K562 (cell line): ENCODE data around the gene NSG2. TPM values are rescaled to one million over a fixed set of nuclear protein-coding genes. Genes with fewer than 3 reads are reported as not detected.

Source experiments
- ATAC-seq: fragments of 200-7000 bp; cut with Tn5 transposase; 3 replicates; pipeline ENCODE4 v1.9.1; 2020; ENCODE audit warnings: moderate library complexity
- BruUV-seq: library from RNA; stranded (reverse); fragments of 400-500 nt; replicated peaks from 2 replicates; lab custom pipeline; 2021; lab: Mats Ljungman, UMichigan
- CTCF ChIA-PET: fragments of 300-600 bp; formaldehyde crosslinking; extraction: SDS; loops from one replicate; lab custom pipeline; 2021; ENCODE audit warnings: low intra/inter-chr PET ratio; lab: Yijun Ruan, JAX
- POLR2A ChIA-PET: fragments of 300-600, 350-650 bp; sonication (Branson Sonifier 250); formaldehyde crosslinking; extraction: SDS; loops from one replicate; lab custom pipeline; 2021; ENCODE audit warnings: antibody characterized with exemption, inconsistent platforms; lab: Yijun Ruan, JAX
- DNase-seq, 4 experiments: peaks; one replicate each; pipeline versions ENCODE4 v3.0.0 to v3.0.0-alpha.2; 2011 to 2018; ENCODE audit warnings: low spot score in 3 of 4, mixed read lengths in 3 of 4; ENCODE audit errors: extremely low read depth in 1 of 4
- FAIRE-seq: peaks from 2 replicates; lab custom pipeline; 2011; peaks lifted over from hg19 to GRCh38; lab: Jason Lieb, UNC
- H2AFZ ChIP-seq: 2 replicates; pipeline ENCODE4 v1.6.0; 2011; ENCODE audit warnings: low read depth, low read length, control low read depth, inconsistent platforms
- H3K27ac ChIP-seq: fragments of 200-600 bp; 3 replicates; pipeline ENCODE4 v1.8.0; 2011; ENCODE audit warnings: low read depth, mild to moderate bottlenecking, control low read depth, inconsistent platforms, low read length, moderate library complexity, mixed read lengths; ENCODE audit errors: extremely low read depth
- H3K27me3 ChIP-seq, 2 experiments: fragments of 300-600 bp in 1 of 2; 2 replicates in 1 of 2; 3 replicates in 1 of 2; pipeline versions ENCODE4 v1.6.0 to v1.8.0; 2011; ENCODE audit warnings: inconsistent platforms in 2 of 2, low read length in 2 of 2, mild to moderate bottlenecking in 1 of 2, mixed read lengths in 1 of 2, moderate library complexity in 1 of 2; ENCODE audit not compliant: control insufficient read depth in 2 of 2, insufficient read depth in 2 of 2
- H3K36me3 ChIP-seq: fragments of 300-600 bp; 3 replicates; pipeline ENCODE4 v1.8.0; 2011; ENCODE audit warnings: mild to moderate bottlenecking, low read length, inconsistent platforms; ENCODE audit not compliant: control insufficient read depth, insufficient read depth
- H3K4me1 ChIP-seq, 2 experiments: fragments of 200-600 bp in 1 of 2; replicated peaks in 1 of 2; 2 replicates in 1 of 2; 3 replicates in 1 of 2; pipeline versions ENCODE4 v1.5.1 to v1.8.0; 2011; ENCODE audit warnings: inconsistent platforms in 2 of 2, low read length in 2 of 2, mild to moderate bottlenecking in 1 of 2, mixed read lengths in 1 of 2, moderate library complexity in 1 of 2; ENCODE audit not compliant: control insufficient read depth in 2 of 2, insufficient read depth in 2 of 2
- H3K4me2 ChIP-seq: 2 replicates; pipeline ENCODE4 v1.6.1; 2011; ENCODE audit warnings: low read length, control low read depth, inconsistent platforms, mixed read lengths; ENCODE audit not compliant: insufficient read depth
- H3K4me3 ChIP-seq: fragments of 200-600 bp; sonication (generic), shearing (Covaris generic); 2 replicates; pipeline ENCODE4 v1.5.1; 2016; ENCODE audit warnings: control low read depth, inconsistent platforms
- H3K79me2 ChIP-seq: fragments of 200-600 bp; 3 replicates; pipeline ENCODE4 v1.8.0; 2011; ENCODE audit warnings: low read length, inconsistent platforms; ENCODE audit not compliant: control insufficient read depth, insufficient read depth
- H3K9ac ChIP-seq, 2 experiments: 2 replicates each; pipeline versions ENCODE4 v1.6.0 to v1.6.1; 2011; ENCODE audit warnings: low read depth in 2 of 2, low read length in 2 of 2, control low read depth in 1 of 2, inconsistent platforms in 1 of 2, mild to moderate bottlenecking in 1 of 2, mixed read lengths in 1 of 2; ENCODE audit not compliant: insufficient read depth in 1 of 2
- H3K9me1 ChIP-seq: one replicate; pipeline ENCODE4 v1.6.0; 2011; ENCODE audit warnings: inconsistent platforms, mild to moderate bottlenecking, low read length, moderate library complexity; ENCODE audit not compliant: control insufficient read depth, insufficient read depth
- H3K9me3 ChIP-seq: replicated peaks from 2 replicates; pipeline ENCODE4 v1.5.1; 2011; ENCODE audit warnings: low read depth, low read length, inconsistent platforms; ENCODE audit not compliant: control insufficient read depth, insufficient read depth
- H4K20me1 ChIP-seq: replicated peaks from 2 replicates; pipeline ENCODE4 v1.6.1; 2011; ENCODE audit warnings: low read length, inconsistent platforms, mixed read lengths; ENCODE audit not compliant: control insufficient read depth, insufficient read depth
- MAFG ChIP-seq: fragments of 450-650 bp; conservative IDR thresholded peaks from 2 replicates; pipeline ENCODE4 v1.6.1; 2016; ENCODE audit warnings: missing genetic modification characterization, missing compliant biosample characterization
- MEIS2 ChIP-seq: fragments of 450-650 bp; IDR thresholded peaks from 2 replicates; pipeline ENCODE4 v1.6.1; 2014; ENCODE audit warnings: mild to moderate bottlenecking; ENCODE audit not compliant: partially characterized antibody
- ZNF175 ChIP-seq: fragments of 200-800 bp; sonication (Bioruptor generic); IDR thresholded peaks from 2 replicates; pipeline ENCODE4 v1.6.1; 2016; ENCODE audit warnings: low read depth, mild to moderate bottlenecking, missing genetic modification characterization, missing compliant biosample characterization
- ZNF75A ChIP-seq: fragments of 450-650 bp; formaldehyde crosslinking; IDR thresholded peaks from 2 replicates; pipeline ENCODE4 v1.4.0; 2020; ENCODE audit warnings: mild to moderate bottlenecking
- WGBS: fragments of 100-300 bp; shearing (Covaris generic); methylation state at CpG from one replicate; pipeline ENCODE4 v1.1.6; 2016; ENCODE audit warnings: low coverage, mixed read lengths; ENCODE audit not compliant: insufficient coverage; ENCODE audit errors: missing lambda C conversion rate; 5-methylcytosine and 5-hydroxymethylcytosine counted together
- in situ Hi-C: fragments of 300-500 bp; cut with MboI; formaldehyde crosslinking; loops from 4 replicates; pipeline ENCODE4 v1.15.0; 2018; ENCODE audit warnings: inconsistent platforms, mixed read lengths
- intact Hi-C: fragments of 100-400 bp; cut with micrococcal nuclease; formaldehyde crosslinking; loops from 2 replicates; pipeline ENCODE4 v1.14.2; 2022
- polyA plus RNA-seq, 8 experiments: library from polyadenylated mRNA; depleted of rRNA in 4 of 8; stranded (reverse) in 5 of 8; unstranded in 3 of 8; fragments of >200 nt; fragmentation: Nextera tagmentation in 2 of 8; fragmentation: Illumina TruSeq in 1 of 8; extraction: Ambion mirVana in 2 of 8; extraction: Trizol in 1 of 8; gene quantifications; 2 replicates each; pipeline versions ENCODE4 v1.2.1 to v1.2.3, GENCODE V29; 2011 to 2014; ENCODE audit warnings: inconsistent platforms in 1 of 8, missing spikeins in 1 of 8
- total RNA-seq, 7 experiments: library from RNA; depleted of rRNA in 6 of 7; stranded (reverse); fragments of >200 nt in 6 of 7; fragmentation: Illumina TruSeq in 2 of 7; extraction: Trizol in 2 of 7; gene quantifications; 2 replicates each; pipeline versions ENCODE4 v1.2.1 to v1.2.3, GENCODE V29; 2011 to 2021; ENCODE audit warnings: low replicate concordance in 1 of 7
- TF ChIP-seq, protein P1 (sequence below): fragments of 250-450 bp; sonication (Bioruptor Pico); IDR thresholded peaks from 2 replicates; pipeline ENCODE4 v1.8.0; 2022; ENCODE audit warnings: moderate library complexity, mild to moderate bottlenecking, inconsistent platforms

NSG2 gene
- total and polyA plus RNA-seq, 9 of the 15 experiments (the other 6 are each of a cell fraction or from before 2014, with no cell fraction given): not detected

DNA sequence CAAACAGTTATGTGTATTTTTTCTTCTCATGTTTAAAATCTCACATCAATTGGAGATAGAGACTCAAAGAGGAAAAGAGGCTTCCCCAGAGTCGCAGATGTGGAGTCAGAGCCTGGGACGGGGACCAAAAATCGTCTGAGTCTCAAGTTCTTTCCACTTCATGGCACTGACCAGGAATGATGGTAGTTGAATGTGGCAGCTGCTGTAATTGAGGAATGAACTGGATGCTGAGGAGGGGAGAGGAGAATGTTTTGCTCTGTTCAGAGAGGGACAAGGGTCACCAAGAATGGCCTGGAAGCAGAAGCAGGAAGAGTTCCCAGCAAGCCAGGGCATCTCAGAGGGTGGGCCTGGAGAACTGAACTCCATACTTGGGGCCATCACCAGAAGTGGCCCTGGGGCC is 103.9 kb downstream of the NSG2 start (continued):
- TF ChIP-seq ZNF175 (CRISPR knock-in tag) (no peak), MEIS2 (no peak), MAFG (tag) (no peak)
- TF ChIP-seq, protein P1, sequence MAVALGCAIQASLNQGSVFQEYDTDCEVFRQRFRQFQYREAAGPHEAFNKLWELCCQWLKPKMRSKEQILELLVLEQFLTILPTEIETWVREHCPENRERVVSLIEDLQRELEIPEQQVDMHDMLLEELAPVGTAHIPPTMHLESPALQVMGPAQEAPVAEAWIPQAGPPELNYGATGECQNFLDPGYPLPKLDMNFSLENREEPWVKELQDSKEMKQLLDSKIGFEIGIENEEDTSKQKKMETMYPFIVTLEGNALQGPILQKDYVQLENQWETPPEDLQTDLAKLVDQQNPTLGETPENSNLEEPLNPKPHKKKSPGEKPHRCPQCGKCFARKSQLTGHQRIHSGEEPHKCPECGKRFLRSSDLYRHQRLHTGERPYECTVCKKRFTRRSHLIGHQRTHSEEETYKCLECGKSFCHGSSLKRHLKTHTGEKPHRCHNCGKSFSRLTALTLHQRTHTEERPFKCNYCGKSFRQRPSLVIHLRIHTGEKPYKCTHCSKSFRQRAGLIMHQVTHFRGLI: no peak

DNA sequence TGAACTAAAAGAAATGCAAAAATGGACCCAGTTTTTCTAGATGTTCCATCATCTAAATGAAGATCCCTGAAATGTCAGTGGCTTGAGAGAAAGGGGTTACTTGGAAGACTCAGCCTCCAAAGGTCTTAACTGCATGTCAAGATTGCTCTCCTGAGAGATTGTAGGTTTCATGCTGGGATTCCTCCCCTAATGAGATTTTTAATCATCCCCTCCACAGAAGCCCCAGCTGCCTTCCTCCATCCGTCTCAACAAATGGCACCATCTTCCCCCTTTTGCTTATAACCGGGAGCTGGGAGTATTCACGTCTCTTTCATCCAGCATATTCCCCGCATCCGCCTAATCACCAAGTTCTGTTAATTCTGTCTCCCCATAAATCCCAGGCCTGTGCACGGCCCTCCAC is 104.5 kb downstream of the NSG2 start:
- BruUV-seq: no TSS peak
- no peaks in the 10 kb centered on the region for H3K4me1 ChIP-seq

More for the DNA sequence above, 104.5 kb downstream of the NSG2 start:
- POLR2A ChIA-PET: no interaction called here
- H4K20me1 ChIP-seq: no peaks in the 10 kb centered on the region
- no peaks in the 10 kb centered on the region for H3K79me2 ChIP-seq
- intact Hi-C loops (no loop called here), in situ Hi-C loops (no loop called here)
- no peaks in the 10 kb centered on the region for H3K9me3 ChIP-seq
- 0% methylated on average over 6 of the region's 6 CpGs for WGBS
- H3K36me3 ChIP-seq: no peaks in the 10 kb centered on the region
- CTCF ChIA-PET: no interaction called here
- no peak overlapping the region for H3K4me3 ChIP-seq
- no peak overlapping the region for H3K9ac ChIP-seq
- peaks cover 3% of the 10 kb centered on the region for H3K9me1 ChIP-seq
- no peak overlapping the region for H3K27ac ChIP-seq
- no peak for DNase-seq
- no peak overlapping the region for H3K4me2 ChIP-seq
- no peaks in the 10 kb centered on the region; a peak in 1 of 5 replicates for H3K27me3 ChIP-seq
- no peak overlapping the region for H2AFZ ChIP-seq
- ATAC-seq: no peak
- TF ChIP-seq ZNF75A (CRISPR knock-in tag): no peak
- no peak for FAIRE-seq
